Epithelial cell of esophagus (primary cell): ENCODE data around the gene BRD1.

Experiments
- DNase-seq: peaks from one replicate; pipeline ENCODE4 v3.0.0; 2010; ENCODE audit warnings: low read depth
- H3K4me3 ChIP-seq: 2 replicates; pipeline ENCODE4 v1.5.1; 2011; ENCODE audit warnings: mild to moderate bottlenecking, low read length, control low read depth
- TF ChIP-seq, protein P1 (sequence below): IDR thresholded peaks from 2 replicates; pipeline ENCODE4 v1.5.1; 2011; ENCODE audit warnings: low read depth, mild to moderate bottlenecking, low read length, control low read depth, inconsistent platforms; ENCODE audit not compliant: insufficient read depth; ENCODE audit errors: missing control alignments

BRD1 gene

DNA sequence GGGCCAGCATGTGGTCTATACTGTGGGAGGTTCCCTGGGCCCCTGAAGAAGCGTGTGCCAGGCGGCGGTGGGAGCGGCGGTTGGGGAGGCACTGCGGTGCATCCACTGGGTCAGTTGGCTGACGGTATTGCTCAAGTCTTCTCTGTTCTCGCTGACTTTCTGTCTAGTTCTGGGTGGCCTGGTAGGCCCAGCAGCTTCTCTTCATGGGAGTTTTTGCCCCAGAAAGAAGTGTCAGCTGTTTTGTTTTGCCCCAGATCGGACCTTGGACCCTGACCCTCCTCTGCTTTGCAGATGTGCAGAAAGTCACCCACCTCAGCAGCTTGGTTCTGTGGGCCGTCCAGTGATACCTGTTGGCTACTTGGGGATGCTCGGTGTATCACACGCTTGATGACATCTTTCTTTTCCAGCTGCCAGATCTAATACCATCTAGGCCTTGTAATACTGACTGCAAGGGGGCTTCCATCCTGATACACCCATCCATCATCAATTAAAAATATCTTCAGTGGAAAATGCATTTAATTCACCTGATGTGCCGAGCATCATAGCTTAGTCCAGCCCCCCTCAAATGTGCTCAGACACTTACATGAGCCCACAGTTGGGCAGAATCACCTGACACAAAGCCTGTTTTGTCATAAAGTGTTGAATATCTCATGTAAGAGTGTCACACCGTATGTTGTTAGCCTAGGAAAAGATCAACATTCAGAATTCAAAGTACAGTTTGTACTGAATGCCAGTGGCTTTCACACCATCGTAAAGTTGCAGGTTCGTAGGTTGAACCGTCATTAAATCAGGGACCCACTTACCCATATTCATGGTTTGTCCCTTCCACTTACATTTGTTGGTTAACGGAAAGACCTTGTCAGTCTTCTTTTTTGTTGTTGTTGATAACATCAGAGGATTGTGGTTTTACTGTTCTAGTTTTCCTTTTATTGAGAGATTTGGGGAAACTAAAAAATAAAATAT, 39.9 kb upstream of the BRD1 start:
- no peak overlapping the region for H3K4me3 ChIP-seq
- TF ChIP-seq, protein P1, sequence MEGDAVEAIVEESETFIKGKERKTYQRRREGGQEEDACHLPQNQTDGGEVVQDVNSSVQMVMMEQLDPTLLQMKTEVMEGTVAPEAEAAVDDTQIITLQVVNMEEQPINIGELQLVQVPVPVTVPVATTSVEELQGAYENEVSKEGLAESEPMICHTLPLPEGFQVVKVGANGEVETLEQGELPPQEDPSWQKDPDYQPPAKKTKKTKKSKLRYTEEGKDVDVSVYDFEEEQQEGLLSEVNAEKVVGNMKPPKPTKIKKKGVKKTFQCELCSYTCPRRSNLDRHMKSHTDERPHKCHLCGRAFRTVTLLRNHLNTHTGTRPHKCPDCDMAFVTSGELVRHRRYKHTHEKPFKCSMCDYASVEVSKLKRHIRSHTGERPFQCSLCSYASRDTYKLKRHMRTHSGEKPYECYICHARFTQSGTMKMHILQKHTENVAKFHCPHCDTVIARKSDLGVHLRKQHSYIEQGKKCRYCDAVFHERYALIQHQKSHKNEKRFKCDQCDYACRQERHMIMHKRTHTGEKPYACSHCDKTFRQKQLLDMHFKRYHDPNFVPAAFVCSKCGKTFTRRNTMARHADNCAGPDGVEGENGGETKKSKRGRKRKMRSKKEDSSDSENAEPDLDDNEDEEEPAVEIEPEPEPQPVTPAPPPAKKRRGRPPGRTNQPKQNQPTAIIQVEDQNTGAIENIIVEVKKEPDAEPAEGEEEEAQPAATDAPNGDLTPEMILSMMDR, result no peak
- no peak for DNase-seq

DNA sequence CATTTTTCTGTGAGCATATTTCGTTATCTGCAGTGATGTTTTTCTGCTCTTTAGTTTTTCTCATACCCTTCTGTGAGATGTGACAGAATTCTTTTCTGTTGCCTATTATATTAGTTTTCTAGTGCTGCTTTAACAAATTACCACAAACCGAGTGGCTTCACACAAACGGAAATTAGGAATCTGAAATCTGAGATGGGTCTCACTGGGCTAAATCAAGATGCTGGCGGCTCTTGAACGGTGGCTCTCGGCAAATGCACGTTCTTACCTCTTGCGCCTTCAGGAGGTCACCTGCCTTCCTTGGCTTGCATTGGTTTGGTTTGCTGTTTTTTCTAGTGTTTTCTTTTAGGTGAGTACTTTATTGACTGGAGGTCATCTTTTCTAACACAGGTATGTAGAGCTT, 39.0 kb upstream of the BRD1 start:
- TF ChIP-seq, protein P1, result no peak
- DNase-seq, result no peak
- no peak overlapping the region for H3K4me3 ChIP-seq

- no peak for DNase-seq
- no peak overlapping the region for H3K4me3 ChIP-seq
- TF ChIP-seq, protein P1, result no peak
Observed at GRCh38 chr22:49866134-49866533, 38.5 kb upstream of the BRD1 start.

GRCh38 chr22:49865156-49865555, 37.5 kb upstream of the BRD1 start:
- TF ChIP-seq, protein P1, result no peak
- H3K4me3 ChIP-seq, result no peak overlapping the region
- DNase-seq, result no peak

GRCh38 chr22:49863931-49864330, 36.3 kb upstream of the BRD1 start:
- DNase-seq, result no peak
- no peak overlapping the region for H3K4me3 ChIP-seq
- TF ChIP-seq, protein P1, result no peak

DNA sequence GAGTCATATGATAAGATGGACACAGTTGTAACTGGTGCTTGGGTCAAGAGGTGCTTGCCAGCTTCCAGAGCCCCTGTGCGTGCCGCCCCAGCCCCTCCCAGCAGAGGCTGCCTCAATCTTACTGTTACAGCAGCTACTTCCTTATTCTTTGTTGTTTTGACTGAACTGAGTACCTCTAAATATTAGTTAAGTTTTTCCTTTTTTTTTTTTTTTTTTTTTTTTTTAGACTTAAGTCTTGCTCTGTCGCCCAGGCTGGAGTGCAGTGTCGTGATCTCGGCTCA, 34.8 kb upstream of the BRD1 start:
- DNase-seq, result no peak
- TF ChIP-seq, protein P1, result no peak
- H3K4me3 ChIP-seq, result no peak overlapping the region
